PFSK-1 (cell line): Measurements from ENCODE around the gene UXT.

Experiments used
- POLR2AphosphoS5 ChIP-seq: IDR thresholded peaks from 2 replicates; pipeline ENCODE4 v1.6.1; 2012; ENCODE audit warnings: low read depth, mild to moderate bottlenecking, control low read depth, low read length, moderate library complexity
- TAF1 ChIP-seq: IDR thresholded peaks from 2 replicates; pipeline ENCODE4 v1.6.1; 2012; ENCODE audit warnings: low read length, control low read depth, borderline replicate concordance; ENCODE audit not compliant: insufficient read depth

- TF ChIP-seq POLR2AphosphoS5 (no peak), TAF1 (no peak)
Measured at GRCh38 chrX:47607091-47607490, 51.9 kb downstream of the UXT start.
